ENCODE data around the gene HS1BP3.

DNA sequence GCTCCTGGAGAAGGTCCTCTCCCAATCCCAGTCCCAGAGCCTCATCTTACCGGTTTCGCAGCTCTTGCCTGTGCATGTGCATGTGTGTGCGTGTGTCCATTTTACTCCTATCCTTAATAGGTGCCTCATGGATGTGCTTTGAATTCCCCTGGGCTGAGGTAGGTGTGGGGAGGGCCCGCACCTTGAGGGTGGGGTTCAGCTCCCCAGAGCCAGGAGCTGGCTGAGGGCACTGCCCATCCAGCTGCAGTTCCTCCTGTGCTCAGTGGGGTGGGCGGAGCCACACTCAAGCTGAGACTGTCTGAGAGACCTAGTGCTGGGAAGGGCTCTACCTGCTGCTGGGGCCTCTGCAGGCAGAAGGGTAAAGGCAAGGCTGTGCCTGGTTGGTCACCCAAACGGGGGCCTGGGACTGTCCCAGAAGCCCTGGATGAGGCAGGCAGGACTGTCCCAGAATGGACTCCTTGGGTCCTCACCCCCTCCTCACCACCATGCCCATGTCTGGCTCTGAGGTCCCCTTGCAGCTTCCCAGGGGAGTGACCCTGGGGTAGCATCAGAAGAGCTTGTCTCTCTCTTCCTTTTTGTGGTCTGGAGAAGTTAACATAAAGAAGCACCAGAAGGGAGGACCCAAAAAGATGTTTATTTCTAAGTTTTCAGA lies 24.9 kb upstream of the HS1BP3 start:
- TF ChIP-seq EZH2 (IDR thresholded peaks at IDR 0.05; ENCODE audit: insufficient read depth, poor library complexity, severe bottlenecking) (no peak), EZH2phosphoT487 (IDR thresholded peaks at IDR 0.05; ENCODE audit: insufficient read depth, low read depth) (no peak)

All from GM23248 (cell line).